ENCODE results near the gene UGT1A6.

UGT1A6 gene

DNA sequence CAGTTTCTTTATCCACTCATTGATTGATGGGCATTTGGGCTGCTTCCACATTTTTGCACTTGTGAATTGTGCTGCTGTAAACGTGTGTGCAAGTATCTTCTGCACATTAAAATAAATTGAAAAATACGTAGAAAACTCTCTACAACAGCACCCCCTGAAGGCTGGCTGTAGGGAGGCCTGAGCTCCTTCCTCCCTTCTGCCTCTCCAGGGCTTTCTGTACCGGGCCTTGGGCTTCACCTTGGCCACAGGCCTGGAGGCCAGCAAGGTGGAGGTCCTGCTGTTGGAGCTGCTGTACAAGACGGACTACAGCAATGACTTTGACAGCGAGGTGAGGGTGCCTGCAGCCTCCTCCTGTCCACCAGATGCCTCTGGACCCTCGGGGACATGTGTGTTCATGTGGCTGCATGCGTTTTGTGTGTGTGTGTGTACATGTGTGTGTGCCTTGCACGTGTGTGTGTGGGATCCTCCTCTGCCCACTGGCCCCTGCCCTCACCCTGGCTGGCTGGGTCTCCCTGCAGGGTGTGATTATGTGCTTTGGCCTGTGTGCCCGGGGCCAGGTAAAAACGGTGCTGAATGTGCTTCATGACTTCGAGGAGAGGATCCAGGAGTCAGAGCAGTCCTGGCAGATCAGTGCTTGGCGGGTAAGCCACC lies 114.7 kb downstream of the UGT1A6 start:
- H3K4me3 ChIP-seq (replicated peaks; ENCODE audit: insufficient read depth, low read length): no peak overlapping the region
- H3K27me3 ChIP-seq (ENCODE audit: insufficient read depth, poor library complexity, severe bottlenecking): no peaks in the 10 kb centered on the region
- H3K27ac ChIP-seq (replicated peaks): no peak overlapping the region
- DNase-seq (ENCODE audit: low read depth in 1 of 2, low spot score in 1 of 2): no peak
- TF ChIP-seq CTCF (IDR thresholded peaks at IDR 0.05; ENCODE audit: insufficient read depth, low read length): no peak
- TF ChIP-seq POLR2AphosphoS5 (IDR thresholded peaks at IDR 0.05; ENCODE audit: low read depth): no peak
- TF ChIP-seq, protein P1, sequence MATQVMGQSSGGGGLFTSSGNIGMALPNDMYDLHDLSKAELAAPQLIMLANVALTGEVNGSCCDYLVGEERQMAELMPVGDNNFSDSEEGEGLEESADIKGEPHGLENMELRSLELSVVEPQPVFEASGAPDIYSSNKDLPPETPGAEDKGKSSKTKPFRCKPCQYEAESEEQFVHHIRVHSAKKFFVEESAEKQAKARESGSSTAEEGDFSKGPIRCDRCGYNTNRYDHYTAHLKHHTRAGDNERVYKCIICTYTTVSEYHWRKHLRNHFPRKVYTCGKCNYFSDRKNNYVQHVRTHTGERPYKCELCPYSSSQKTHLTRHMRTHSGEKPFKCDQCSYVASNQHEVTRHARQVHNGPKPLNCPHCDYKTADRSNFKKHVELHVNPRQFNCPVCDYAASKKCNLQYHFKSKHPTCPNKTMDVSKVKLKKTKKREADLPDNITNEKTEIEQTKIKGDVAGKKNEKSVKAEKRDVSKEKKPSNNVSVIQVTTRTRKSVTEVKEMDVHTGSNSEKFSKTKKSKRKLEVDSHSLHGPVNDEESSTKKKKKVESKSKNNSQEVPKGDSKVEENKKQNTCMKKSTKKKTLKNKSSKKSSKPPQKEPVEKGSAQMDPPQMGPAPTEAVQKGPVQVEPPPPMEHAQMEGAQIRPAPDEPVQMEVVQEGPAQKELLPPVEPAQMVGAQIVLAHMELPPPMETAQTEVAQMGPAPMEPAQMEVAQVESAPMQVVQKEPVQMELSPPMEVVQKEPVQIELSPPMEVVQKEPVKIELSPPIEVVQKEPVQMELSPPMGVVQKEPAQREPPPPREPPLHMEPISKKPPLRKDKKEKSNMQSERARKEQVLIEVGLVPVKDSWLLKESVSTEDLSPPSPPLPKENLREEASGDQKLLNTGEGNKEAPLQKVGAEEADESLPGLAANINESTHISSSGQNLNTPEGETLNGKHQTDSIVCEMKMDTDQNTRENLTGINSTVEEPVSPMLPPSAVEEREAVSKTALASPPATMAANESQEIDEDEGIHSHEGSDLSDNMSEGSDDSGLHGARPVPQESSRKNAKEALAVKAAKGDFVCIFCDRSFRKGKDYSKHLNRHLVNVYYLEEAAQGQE (IDR thresholded peaks at IDR 0.05; ENCODE audit: insufficient replicate concordance, low read depth): no peak
- TF ChIP-seq GABPA (IDR thresholded peaks at IDR 0.05; ENCODE audit: low read depth): no peak
- TF ChIP-seq SPI1 (IDR thresholded peaks at IDR 0.05; ENCODE audit: borderline replicate concordance, low read depth): no peak

GRCh38 chr2:233807966-233808935 lies 115.6 kb downstream of the UGT1A6 start:
- no peak overlapping the region for H3K4me3 ChIP-seq (replicated peaks; ENCODE audit: insufficient read depth, low read length)
- TF ChIP-seq CTCF (IDR thresholded peaks at IDR 0.05; ENCODE audit: insufficient read depth, low read length): no peak
- TF ChIP-seq, protein P1 (IDR thresholded peaks at IDR 0.05; ENCODE audit: insufficient replicate concordance, low read depth): no peak
- no peak for TF ChIP-seq GABPA (IDR thresholded peaks at IDR 0.05; ENCODE audit: low read depth)
- no peak for TF ChIP-seq SPI1 (IDR thresholded peaks at IDR 0.05; ENCODE audit: borderline replicate concordance, low read depth)
- TF ChIP-seq POLR2AphosphoS5 (IDR thresholded peaks at IDR 0.05; ENCODE audit: low read depth): no peak
- DNase-seq (ENCODE audit: low read depth in 1 of 2, low spot score in 1 of 2): no peak
- H3K27ac ChIP-seq (replicated peaks): no peak overlapping the region
- no peaks in the 10 kb centered on the region for H3K27me3 ChIP-seq (ENCODE audit: insufficient read depth, poor library complexity, severe bottlenecking)

DNA sequence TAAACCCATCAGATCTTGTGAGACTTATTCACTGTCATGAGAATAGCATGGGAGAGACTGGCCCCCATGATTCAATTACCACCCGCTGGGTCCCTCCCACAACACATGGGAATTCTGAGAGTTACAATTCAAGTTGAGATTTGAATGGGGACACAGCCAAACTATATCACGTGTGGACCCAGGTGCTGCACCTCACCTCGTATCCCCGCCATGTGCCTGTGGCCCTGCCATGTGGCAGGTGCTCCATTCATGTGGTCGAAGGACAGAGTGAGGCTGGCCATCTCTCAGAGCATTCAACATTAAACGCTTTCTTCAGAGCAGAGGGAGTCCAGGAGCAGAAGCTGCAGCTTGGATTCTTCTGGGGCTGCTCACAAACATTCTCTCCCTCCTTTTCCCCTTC lies 117.7 kb downstream of the UGT1A6 start:
- Histone ChIP-seq H3K4me3 (replicated peaks; ENCODE audit: insufficient read depth, low read length) (no peak overlapping the region), H3K27me3 (ENCODE audit: insufficient read depth, poor library complexity, severe bottlenecking) (no peaks in the 10 kb centered on the region), H3K27ac (replicated peaks) (no peak overlapping the region)
- no peak for DNase-seq (ENCODE audit: low read depth in 1 of 2, low spot score in 1 of 2)
- TF ChIP-seq CTCF (IDR thresholded peaks at IDR 0.05; ENCODE audit: insufficient read depth, low read length) (no peak), SPI1 (IDR thresholded peaks at IDR 0.05; ENCODE audit: borderline replicate concordance, low read depth) (no peak), POLR2AphosphoS5 (IDR thresholded peaks at IDR 0.05; ENCODE audit: low read depth) (no peak), GABPA (IDR thresholded peaks at IDR 0.05; ENCODE audit: low read depth) (no peak)
- TF ChIP-seq, protein P1 (IDR thresholded peaks at IDR 0.05; ENCODE audit: insufficient replicate concordance, low read depth): no peak
